HK-2 (cell line): ENCODE results near the gene PGLYRP1.

Experiments used
- DNase-seq: peaks from one replicate; pipeline ENCODE4 v3.0.0-alpha.2; 2018; ENCODE audit not compliant: unreplicated experiment

PGLYRP1 gene, protein sequence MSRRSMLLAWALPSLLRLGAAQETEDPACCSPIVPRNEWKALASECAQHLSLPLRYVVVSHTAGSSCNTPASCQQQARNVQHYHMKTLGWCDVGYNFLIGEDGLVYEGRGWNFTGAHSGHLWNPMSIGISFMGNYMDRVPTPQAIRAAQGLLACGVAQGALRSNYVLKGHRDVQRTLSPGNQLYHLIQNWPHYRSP

DNA sequence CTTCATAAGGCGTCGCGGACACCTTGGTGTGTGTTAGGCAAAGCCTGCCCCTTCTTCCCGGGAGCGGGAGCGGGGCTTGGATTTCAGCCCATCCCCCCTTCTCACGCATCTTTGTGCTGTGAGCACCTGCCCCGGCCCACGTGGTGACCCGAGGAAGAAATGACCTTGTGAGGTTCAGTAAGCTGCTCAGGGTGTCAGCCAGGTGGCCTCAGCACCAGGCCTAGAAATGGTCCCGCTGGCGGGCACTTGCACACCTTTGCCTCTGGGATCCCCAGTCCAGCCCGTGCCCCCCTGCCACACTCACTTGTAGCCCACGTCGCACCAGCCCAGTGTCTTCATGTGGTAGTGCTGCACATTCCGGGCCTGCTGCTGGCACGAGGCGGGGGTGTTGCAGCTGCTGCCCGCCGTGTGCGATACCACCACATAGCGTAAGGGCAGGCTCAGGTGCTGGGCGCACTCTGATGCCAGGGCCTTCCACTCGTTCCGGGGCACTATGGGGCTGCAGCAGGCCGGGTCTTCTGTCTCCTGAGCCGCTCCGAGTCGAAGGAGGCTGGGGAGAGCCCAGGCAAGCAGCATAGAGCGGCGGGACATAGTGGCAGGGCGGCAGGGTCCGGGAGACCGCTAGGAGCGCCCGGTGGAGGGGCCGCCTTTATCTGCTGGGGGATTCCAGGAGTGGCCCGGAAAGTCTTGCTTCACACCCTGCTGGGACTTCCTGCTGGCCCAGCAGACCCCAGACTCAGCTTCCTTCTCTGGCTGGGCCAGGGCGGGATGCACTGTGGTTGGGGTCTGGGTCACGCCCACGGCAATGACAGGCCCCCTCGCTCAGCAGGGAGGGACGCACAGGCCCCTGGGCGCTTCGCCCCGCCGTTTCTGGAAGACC is at the start of gene PGLYRP1:
Gene PGLYRP1, minus strand, starts transcription at position 623 of the 880 bp plus-strand sequence. Its CDS starts 32 bp downstream, at position 591.
- no peak for DNase-seq

DNA sequence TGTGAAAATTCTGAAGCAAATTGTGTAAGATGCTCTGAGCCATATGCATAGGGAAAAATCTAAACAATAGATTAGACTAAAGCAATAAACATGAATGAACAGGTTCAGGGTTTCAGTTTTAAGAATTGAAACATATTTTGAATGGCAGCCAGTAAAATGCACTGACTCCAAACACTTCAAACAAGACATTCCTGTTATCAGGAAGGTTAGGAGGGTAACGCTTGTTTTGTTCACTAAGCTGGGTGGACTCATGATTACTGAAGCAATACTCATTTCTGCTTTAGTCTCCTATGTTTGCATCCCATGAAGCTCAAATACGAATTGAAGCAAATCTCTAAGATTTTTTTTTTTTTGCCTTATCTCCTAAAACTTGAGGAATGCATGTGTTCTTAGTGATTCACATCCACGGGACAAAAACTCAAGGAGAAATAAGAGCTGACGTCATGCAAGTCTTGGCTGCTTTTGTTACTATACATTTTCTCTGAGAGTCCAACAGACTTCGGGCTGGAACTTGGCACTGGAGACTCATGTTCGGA is 47.0 kb upstream of the PGLYRP1 start:
- no peak for DNase-seq

DNA sequence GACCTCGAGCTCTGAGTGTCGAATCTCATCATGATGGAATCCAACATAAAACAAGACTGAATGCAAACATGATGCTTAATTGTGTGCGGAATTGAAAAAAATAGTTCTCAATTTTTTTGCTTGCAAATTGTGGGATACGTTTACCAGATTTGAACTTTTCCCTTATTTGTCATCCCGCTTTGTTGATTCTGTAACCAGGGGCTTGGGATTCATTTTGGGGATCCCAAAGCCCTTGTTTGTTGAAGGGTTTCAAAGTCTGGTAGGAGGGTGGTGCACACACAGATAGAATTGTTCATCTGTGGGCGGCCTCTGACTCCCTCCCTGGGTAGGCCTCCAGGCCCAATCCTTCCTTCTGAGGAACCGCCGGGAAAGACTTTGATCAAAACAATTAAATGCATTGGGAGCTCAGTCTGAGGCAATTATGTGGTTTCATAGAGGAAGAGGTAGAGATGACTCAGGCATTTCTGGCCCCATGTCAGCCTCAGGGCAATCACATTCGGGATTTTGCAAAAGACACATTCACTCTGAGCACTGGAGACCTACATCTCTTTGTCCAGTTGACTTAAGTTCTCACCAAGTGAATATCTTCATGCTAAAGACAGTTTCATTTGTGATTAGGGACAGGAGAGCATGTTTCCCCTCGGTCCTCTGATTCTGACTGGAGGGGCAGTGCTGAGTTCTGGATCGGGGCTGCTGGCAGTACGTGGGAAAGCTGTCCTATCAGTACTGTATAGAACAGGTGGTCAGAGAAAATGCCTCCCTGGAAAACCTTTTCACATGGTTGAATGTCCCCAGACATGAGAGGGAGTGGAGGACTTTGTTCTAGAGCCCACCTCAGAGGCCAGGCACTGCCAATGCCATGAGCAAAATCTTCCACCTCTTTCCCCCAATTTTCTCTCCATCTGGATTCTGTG is 45.7 kb upstream of the PGLYRP1 start:
- DNase-seq: no peak

DNA sequence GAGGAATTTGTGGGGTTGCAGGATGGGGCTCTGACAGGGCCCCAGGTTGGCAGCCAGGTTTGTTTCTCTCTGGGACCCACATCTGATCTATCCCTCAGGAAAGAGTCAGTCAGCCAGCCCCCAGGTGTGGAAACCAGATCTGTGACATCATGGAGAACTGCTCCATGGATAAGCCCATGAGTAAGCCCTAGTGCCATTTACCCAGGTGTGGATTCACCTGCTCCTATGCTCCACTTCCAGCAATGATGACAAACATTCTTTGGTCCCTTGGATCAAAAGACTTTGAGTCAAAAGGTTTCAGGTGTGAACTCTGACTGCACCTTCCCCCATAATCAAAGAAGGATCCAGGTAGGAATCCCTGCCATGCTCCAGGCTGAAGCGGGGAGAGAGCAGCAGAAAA is 44.8 kb upstream of the PGLYRP1 start:
- no peak for DNase-seq

DNA sequence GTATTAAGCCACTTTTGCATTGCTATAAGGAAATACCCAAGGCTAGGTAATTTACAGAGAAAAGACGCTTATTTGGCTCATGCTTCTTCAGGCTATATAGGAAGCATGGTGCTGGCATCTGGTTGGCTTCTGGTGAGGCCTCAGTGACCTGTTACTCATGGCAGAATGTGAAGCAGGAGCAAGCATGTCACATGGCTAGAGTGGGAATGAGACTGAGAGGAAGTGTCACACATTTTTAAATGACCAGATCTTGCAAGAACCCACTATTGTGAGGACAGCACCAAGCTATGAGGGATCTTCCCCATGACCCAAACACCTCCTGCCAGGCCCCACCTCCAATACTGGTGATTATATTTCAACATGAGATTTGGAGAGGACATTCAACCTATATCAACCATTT is 43.6 kb upstream of the PGLYRP1 start:
- DNase-seq: no peak

DNA sequence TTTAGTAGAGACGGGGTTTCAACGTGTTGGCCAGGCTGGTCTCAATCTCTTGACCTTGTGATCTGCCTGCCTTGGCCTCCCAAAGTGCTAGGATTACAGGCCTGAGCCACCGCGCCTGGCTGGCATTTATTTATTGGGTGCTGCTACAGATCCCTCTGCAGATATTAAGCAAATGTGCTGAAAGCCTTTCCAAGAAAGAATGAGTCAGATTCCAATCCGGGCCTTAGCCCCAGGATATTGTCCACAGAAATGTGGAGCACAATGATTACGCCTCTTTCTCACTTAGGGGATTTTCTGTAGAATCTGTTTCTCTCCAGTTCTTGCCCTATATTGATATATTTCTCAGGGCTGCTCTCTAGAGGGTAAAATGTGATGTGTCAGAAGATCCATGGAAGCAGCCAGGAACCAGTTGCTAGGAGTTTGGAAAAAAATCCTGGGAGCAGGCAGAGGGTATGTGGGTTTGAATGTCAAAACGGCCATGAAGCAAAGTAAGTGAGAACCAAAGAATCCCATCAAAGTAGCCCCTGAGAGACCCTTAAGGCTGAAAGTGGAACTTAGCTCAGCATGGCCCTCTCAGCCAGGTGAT is 42.7 kb upstream of the PGLYRP1 start:
- no peak for DNase-seq

DNA sequence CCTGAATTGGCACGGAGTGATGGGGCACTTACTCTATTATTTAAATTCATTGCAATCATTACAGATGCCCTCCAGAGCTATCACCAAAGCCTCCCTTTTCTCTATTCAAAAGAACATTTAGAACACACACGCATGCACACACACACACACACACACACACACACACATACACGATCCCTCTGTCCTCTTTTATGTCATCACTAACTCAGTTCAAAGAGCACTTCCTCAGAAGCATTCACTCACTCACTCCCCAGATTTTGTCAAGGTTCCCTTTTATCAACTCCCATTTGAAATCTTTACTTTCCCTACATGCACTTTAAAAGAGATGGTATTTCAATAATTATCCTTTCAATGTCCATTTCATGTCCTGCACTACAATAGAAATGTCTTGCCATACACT is 40.3 kb upstream of the PGLYRP1 start:
- no peak for DNase-seq

DNA sequence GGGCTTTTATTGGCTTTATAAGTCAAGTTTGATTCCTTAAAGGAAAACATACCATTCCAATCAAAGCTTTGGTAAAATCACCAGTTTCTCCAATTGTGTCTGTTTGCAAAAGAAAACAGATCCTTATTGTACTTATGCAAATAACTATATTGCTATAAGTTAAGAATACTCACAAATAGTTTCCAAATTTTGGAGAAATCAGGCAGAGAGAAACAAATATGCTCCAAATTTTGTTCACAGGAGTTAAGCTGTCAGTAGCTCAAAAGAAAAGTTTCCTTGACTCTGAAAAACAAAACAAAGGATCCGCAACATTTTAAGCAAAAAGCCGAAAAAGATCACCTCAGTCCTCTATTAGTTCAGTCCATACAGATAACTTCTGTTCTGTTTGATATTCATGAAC is 37.2 kb upstream of the PGLYRP1 start:
- no peak for DNase-seq

DNA sequence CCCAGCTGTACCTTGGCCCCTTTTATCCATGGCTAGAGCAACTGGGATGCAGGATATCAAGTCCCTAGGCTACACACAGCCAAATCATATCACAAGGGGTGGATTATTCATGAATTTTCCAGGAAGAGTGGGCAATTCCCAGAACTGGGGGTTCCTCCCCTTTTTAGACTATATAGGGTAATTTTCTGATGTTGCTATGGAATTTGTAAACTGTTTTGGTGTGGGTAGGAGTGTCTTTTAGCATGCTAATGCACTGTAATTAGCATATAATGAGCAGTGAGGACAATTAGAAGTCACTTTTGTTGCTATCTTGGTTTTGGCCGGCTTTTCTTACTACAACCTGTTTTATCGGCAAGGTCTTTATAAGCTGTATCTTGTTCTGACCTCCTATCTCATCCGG is 35.9 kb upstream of the PGLYRP1 start:
- no peak for DNase-seq

DNA sequence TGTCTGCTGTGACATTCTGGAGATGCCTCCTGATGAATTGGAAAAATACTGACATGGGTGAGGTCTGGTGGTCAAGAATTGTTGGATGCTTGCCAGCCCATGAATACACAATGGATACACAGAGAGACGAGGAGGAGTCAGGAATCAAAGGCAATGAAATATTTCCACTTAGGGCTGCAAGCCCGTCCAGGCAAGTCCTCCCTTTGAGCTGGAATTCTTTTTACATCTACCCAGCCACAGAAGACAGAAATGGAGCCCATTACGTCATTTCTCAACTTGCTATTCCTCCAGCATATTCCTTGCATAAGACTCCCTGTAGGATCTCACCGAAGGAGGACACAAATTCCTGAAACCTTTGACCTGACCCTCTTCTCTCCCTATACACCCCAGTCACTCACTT is 33.7 kb upstream of the PGLYRP1 start:
- DNase-seq: no peak

DNA sequence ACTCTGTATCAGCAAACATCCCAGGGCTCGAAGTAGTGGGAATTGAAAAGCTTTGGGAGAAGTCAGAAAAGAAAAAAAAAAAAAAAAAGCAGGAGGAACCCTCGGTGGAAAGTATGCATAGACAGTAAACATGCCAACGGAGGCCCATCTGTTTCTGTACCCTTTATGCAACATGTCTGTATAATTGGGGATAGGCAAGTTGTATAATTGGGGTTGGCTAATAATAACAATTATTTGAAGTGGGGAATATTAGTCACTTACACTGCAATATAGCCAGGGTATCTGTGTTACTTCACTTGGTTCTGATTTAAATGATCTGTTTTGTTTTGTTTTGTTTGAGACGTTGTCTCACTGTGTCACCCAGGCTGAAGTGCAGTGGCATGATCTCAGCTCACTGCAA is 30.0 kb upstream of the PGLYRP1 start:
- no peak for DNase-seq

DNA sequence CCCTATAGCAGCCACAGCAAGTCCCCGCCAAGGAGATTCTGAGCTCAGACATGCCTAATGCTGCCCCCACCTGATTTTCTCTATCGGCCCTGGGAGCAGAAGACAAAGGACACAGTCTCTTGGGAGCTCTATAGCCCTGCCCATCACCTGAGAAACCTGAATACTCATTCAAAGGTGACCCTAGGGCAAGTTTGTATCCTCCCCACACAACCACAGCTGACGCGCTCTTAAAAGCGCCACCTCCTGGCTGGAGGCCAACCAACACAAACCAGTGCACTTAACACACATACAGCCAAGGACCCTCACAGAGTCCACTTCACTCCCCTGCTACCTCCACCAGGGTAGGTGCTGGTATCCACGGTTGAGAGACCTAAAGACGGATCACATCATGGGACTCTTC is 26.7 kb upstream of the PGLYRP1 start:
- no peak for DNase-seq

DNA sequence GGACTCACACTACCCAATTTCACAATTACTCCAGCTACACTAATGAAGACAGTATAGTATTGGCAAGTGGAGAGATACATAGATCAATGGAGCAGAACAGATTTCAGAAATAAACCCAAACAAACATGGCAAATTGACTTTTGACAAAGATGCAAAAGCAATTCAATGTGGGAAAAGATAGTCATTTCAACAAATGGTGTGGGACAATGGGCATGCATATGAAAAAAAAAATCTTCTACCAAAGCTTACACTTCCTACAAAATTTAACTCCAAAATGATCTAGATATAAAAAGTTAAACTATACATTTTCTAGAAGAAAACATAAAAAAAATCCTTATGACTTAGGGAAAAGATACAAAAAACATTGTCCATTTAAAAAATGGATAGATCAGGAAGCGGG is 20.7 kb upstream of the PGLYRP1 start:
- no peak for DNase-seq

DNA sequence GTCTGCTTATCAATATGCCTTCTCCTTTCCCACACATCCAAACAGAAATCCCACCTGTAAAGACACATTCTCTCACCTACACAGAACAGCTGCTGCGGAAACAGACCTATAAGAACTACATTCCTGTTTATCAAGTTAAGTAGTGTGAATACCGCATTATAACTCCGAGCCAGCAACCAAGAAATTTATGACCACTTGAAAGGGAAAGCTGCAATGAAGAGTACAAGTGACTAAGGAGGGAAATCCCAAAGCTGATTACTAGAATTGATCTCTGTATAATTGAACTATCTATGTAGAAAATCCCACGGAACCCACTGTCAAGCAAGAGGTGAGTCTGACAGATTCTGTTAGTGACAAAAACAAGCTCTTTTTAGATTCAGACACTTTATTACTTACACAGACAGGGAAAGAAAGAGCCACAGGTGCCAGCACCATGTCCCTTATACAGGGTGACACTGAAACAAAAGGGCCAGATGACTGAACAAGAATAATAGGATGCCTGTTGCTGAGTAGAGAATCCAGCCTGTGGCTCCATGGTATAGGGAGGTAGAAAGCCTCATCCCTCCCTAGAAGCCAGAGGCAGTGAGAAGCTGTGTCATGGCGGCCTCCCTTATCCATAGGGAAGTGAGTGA is 19.5 kb upstream of the PGLYRP1 start:
- DNase-seq: no peak

DNA sequence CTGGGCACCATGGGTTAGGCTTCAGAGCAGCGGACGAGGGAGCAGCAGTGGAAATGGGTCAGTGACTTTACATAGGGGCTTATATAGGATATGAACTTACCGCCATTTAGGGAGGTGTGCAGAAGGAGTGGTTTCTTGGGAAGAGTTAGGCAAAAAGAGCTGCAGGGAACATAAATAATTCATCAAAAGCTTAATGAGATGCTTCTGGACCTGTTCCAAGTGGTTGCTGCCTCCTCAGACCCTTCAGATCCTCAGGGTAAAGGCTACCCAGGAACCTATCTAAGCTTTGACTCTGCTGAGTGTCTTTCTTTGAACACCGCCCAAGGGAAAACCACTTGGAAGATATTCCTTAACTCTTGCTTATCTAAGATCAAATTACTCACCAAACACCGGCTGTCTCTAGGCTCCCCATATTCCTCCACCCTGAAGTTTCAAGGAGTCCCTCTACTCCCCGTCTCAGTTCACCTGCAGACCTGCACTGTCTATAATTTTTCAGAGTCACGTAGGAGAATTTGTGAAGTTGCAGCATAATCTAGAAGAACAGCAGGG is 18.2 kb upstream of the PGLYRP1 start, which contains the start of gene IGFL4:
Gene IGFL4, minus strand, starts transcription at position 51 of the 549 bp plus-strand sequence. Its CDS starts 40 bp downstream, at position 11.
- no peak for DNase-seq

DNA sequence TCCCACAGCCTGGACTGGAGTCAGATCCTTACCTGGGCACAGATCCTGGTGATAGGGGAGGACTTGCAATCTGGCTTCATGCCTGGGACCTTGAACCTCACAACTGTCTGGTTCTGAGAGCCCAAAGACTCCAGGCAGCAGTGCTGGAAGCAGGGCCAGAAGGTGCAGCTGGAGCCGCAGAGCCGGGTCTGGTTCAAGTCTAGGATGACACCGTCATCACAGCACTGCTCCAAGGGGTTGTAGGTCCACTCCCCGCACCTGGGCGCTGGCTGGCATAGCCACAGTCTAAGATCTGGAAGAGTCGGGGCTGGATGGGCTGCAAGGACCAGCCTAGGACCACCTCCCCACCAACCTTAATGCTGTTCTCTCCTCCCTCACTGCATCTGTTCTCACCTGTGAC is 17.3 kb upstream of the PGLYRP1 start:
- DNase-seq: no peak

DNA sequence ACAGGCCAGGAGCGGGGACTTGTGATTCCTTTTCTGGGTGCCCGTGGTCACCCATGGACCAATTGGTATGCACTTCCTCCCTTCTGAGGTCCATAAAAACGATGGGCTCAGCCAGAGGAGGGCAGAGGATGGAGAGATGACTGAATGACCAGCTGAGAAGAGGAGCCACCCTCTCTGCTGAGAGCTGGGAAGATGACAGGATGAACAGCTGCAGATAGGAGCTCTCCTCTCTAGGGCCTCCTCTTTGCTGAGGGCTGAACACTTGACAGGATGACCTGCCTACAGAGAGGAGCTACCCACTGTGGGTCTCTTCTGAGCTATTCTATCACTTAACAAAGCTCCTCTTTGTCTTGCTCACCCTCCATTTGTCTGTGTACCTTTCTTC is 13.9 kb upstream of the PGLYRP1 start:
- DNase-seq: no peak

DNA sequence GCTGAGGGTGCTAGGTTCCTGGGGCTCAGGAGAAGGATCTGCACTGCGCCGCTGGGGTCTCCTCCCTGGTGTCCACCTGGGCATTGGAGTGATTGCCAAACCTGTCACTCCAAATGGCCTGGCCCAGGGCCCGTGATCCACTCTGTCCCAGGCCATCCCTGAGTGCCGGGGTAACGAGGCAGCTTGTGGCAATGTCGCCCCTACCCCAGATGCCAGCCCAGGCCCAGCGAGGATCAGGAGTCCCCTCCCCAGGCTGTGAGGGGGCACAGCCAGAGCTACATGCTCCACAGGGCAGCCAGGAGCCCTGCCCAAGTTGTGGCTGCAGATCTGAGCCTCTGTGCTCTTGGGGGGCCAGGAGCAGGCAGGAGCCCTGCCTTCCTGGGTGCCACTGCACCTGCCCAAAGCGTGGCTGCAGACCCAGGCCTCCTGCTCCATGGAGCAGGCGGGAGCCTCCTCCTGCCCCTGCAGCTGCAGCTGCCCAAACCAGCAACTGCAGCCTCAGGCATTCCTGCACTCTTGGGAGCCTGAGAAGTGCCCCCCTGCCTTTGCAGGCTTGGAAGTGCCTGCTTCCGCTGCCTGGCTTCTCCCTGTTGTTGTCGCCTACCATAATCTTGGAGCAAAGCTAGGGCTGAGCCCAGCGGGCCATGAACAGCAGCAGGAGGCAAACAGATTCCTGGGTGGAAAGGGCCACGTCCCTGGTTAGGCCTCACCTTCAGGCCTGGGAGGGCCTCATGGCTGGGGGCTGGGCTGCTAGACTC is 13.3 kb upstream of the PGLYRP1 start:
- DNase-seq: no peak

DNA sequence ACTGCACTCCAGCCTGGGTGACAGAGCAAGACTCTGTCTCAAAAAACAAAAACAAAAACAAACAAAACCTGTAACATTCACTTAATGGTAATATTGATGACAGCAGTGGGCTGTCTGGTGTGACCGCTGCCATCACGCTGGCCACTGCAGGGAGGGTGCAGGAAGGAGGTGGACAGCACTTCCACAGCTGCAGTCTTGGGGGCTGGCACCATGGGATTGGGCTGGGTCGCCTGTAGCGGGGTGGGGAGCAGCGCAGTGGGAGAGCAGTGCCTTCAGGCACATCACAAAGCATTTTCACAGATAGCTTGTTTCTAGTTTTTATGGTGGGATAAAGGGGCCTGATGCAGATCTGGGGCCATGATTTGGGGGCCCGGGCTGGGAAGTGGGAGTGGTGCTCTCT is 12.7 kb upstream of the PGLYRP1 start:
- DNase-seq: no peak

DNA sequence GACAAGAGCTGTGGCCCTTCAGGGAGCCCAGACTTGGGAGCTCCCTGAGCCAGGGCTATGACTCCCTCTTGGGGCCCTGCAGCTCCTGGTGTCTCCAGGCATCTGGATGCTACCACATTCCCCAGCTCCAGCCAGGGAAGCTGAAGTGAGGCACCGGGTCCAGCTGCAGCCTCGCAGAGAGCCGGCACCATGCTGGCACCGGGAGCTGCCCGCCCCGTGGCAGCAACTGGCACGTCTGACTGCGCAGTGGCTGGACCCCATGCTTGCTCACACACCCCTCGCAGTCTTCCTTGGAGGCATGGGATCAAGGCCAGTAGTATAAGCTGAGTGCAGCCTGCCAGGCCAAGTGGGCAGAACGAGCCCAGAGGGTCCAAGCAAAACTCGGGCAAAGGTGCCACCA is 10.5 kb upstream of the PGLYRP1 start:
- DNase-seq: no peak
